Loucy (cell line): Measurements from ENCODE around the gene GFM1.

Experiments
- CTCF ChIP-seq: fragments of 200-600 bp; sonication (generic); conservative IDR thresholded peaks from 2 replicates; pipeline ENCODE4 v1.5.1; 2014; ENCODE audit warnings: mild to moderate bottlenecking, antibody characterized with exemption, low read length
- EZH2phosphoT487 ChIP-seq: fragments of 200-600 bp; IDR thresholded peaks from 2 replicates; pipeline ENCODE4 v1.6.1; 2018; ENCODE audit warnings: antibody characterized with exemption, mild to moderate bottlenecking, moderate library complexity, borderline replicate concordance

- TF ChIP-seq CTCF (no peak), EZH2phosphoT487 (no peak)
Measured at GRCh38 chr3:158649791-158650190, 5.5 kb downstream of the GFM1 start.
